GM18907 (cell line): ENCODE data around the gene SPANXC.
"Not testable (repeated sequence)": the region's sequence is repeated elsewhere in the genome, so short reads cannot be mapped to it uniquely, and the experiment has no call there.

Experiments
- ATAC-seq: cut with Tn5 transposase; IDR thresholded peaks from one replicate; pipeline ENCODE4 v1.9.1; 2021; ENCODE audit warnings: mild to moderate bottlenecking, moderate library complexity; ENCODE audit not compliant: unreplicated experiment

The SPANXC gene, protein sequence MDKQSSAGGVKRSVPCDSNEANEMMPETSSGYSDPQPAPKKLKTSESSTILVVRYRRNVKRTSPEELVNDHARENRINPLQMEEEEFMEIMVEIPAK

DNA sequence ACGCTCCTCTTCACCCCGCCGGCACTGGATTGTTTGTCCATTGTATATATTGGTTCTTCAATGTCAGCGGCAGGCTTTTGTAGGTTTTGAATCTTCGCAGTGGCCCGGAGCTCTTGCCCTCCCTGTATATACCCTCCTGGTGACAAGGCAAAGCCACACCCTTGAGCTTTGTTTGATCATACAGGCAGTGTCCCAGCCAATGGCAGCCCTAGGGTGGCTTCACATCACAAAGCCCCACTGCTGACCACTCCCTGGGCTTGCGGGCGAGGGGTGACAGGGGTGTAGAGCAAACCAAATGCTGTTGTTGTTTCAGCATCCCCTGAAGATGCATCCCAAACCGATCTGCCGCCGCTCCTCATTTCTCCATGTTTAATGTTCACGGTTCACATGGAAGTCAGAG is at the start of gene SPANXC:
TSS of gene SPANXC (minus strand) at position 101 of the 400 bp plus-strand sequence. CDS start at position 41, 60 bp downstream.
- not testable (repeated sequence) for ATAC-seq

DNA sequence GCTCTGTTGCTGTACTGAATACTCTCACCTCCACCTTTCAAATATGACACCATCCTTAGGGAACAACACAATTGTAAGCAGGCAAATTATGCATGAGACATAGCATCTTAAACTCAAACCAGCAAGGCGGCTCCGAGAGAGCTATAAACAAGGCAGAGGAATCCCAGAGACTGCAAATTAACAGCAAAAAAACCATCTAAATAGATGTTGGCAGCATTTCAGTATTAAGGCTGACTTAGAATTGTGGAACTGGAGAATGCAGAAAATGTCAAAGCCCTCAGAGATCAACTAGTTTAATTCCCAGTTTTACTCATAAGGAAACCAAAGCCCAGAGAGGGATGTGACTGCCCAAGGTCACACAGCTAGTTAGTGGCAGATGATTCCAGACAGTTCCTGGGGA is 37.2 kb upstream of the SPANXC start:
- no peak for ATAC-seq

DNA sequence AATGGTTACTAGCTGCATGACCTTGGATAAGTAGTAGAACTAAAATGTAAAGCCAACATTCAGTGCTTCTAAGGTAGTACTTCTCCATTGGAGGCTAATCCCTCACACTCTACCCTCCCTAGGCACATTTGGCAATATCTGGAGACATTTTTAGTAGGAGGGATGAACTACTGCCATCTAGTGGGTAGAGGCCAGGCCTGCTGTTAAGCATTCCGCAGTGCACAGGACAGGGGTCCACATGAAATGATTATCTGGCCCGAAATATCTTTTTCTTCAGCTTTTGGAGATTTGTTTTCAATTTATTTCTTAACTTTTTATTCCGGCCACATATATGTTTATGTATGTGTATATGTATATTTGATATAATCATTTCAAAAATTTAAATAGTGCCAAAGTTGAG is 36.0 kb upstream of the SPANXC start:
- no peak for ATAC-seq

DNA sequence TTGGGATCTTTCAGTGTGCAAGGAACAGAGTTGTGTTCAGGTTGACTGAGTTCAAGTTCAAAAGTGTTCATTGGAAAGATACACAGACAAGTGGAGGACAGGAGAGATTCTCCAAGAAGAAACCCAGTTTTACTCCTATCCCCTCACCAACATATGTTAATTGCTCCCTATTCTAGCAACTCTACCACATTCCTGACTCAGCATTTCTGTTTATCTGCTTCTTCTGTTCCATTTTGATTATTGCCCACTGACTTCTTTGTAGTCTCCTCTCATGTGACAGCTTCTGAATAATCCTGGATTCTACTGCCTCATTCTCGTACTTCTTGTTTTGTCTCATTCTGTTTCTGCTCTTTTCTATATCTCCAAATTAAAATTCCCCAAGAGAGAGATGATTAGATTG is 15.8 kb upstream of the SPANXC start:
- no peak for ATAC-seq

DNA sequence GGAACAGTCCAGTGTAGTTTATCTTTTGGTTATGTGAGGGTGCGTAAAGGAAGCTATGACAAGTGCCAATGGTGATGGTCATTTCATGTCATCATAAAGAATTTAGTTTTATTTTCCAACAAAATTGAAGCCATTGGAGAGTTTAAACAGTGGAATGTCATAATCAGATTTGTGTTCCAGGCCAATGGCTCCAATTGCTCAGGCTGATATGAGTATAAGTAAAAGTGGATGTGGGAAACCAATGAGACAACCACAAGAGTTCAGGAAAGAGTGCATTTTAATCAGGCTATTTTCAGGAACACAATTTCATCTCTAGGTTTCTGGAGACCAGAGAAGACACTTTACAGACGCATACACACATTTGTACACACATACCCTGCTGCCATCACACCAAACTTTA is 20.7 kb downstream of the SPANXC start:
- ATAC-seq: no peak

DNA sequence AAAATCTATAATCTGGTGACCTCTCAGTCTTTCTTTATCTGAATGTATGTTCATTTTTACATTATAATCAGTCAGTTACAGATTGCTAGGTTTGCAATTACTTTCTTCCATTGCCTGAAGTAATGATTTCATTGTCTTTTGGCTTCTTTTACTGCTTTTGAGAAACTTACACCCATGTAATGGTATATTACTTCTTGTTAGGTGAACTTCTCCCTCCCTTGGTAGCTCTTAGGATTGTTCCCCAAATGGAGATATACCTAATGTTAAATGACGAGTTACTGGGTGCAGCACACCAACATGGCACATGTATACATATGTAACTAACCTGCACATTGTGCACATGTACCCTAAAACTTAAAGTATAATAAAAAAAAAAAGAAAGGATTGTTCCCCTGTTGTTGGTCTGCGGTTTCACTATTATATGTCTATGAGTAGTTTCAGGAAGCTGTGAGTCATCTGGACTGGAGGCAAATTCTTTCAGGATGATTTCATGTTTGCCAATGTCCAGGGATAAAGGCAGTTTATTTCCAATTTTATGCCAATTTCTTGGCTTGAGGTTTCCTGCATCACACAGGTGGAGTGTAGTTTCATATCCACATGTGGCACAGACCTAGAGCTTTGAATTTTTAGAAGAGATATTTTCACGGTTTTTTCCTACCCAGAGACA is 21.8 kb downstream of the SPANXC start:
- no peak for ATAC-seq

DNA sequence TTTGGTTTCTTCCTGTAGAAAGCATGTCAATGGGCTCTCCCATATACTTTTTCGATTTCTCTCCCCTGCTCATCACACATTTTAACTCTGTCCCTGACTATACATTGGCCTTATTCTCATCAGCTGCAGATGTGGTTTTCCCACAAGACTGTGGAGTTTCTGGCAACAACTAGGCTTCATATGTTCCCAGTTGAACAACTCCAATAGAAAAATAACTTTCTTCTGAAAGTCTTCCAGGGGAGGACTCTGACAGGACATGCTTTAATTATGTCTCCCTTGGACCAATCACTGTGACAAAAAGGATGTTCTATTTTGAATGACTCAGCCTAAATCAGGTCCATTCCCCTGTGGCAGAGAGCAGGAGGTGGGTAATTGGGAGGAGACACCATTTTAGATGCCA is 28.1 kb downstream of the SPANXC start:
- no peak for ATAC-seq

DNA sequence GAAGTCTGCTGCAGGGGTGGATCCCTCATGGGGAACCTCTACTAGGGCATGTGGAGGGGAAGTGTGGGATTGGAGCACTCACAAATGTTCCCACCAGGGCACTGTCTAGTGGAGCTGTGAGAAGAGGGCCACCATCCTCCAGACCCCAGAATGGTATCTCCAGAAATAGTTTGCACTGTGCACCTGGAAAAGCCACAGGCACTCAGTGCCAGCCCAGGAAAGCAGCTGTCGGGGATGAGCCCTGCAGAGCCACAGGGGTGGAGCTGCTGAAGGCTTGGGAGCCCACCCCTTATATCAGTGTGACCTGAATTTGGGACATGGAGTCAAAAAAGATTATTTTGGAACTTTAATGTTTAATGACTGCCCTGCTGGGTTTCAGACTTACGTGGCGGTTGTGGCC is 40.4 kb downstream of the SPANXC start:
- ATAC-seq: no peak
